Esophagus squamous epithelium (tissue), 5 donors: ENCODE measurements around the gene ADAMTSL3. TPM values are rescaled to one million over a fixed set of nuclear protein-coding genes. Genes with fewer than 3 reads are reported as not detected.

Experiments
- DNase-seq: peaks from one replicate; lab custom pipeline; 2025; lab: John Stamatoyannopoulos, UW
- H3K27ac ChIP-seq, 4 donors: fragments of 200-600 bp; sonication (generic); one replicate each; pipeline ENCODE4 v1.5.1; 2016 to 2019; ENCODE audit warnings: mild to moderate bottlenecking in 1 of 4
- H3K27me3 ChIP-seq, 4 donors: fragments of 200-600 bp; sonication (generic); 1 replicate in 3 of 4; 2 replicates in 1 of 4; pipeline versions ENCODE4 v1.5.1 to v1.6.0; 2017 to 2021; ENCODE audit warnings: antibody characterized with exemption in 1 of 4
- H3K36me3 ChIP-seq, 3 donors: fragments of 200-600 bp; sonication (generic); one replicate each; pipeline ENCODE4 v1.5.1; 2016 to 2019
- H3K4me1 ChIP-seq, 3 donors: fragments of 200-600 bp; sonication (generic); one replicate each; pipeline ENCODE4 v1.5.1; 2017 to 2019
- H3K4me3 ChIP-seq, 4 donors: fragments of 200-600 bp; sonication (generic); 1 replicate in 3 of 4; 2 replicates in 1 of 4; pipeline ENCODE4 v1.5.1; 2016 to 2019; ENCODE audit warnings: mild to moderate bottlenecking in 2 of 4, moderate library complexity in 1 of 4
- H3K9me3 ChIP-seq, 3 donors: fragments of 200-600 bp; sonication (generic); one replicate each; pipeline ENCODE4 v1.5.1; 2016 to 2019
- CTCF ChIP-seq, 6 experiments: fragments of 450-650 bp in 4 of 6; fragments of 200-600 bp in 2 of 6; sonication (generic) in 2 of 6; IDR thresholded peaks; one replicate each; pipeline ENCODE4 v1.5.1; 2016 to 2019; ENCODE audit warnings: antibody characterized with exemption in 6 of 6, mild to moderate bottlenecking in 4 of 6, moderate library complexity in 4 of 6
- POLR2A ChIP-seq, 4 donors: fragments of 450-650 bp; IDR thresholded peaks; one replicate each; pipeline ENCODE4 v1.6.1; 2017; ENCODE audit warnings: antibody characterized with exemption in 4 of 4, mild to moderate bottlenecking in 4 of 4, moderate library complexity in 3 of 4
- WGBS, 2 donors: methylation state at CpG; one replicate each; pipeline ENCODE4 v1.1.5; 2018; 5-methylcytosine and 5-hydroxymethylcytosine counted together
- intact Hi-C: fragments of 100-400 bp; cut with DNase I; formaldehyde crosslinking; loops from one replicate; pipeline ENCODE4 v1.15.0; 2022
- total RNA-seq, 4 donors: library from RNA; depleted of rRNA; stranded (reverse); fragments of >200 nt; gene quantifications; one replicate each; pipeline ENCODE4 v1.1.0, GENCODE V29; 2016
- donor health status: DM: yes; HTN: yes; CAD: no.

The ADAMTSL3 gene
- total RNA-seq, 4 donors from 2014 or later, result 0.11 to 3.2 (median 0.79) TPM

GRCh38 chr15:83929619-83930018 lies 275.7 kb downstream of the ADAMTSL3 start:
- no peaks in the 10 kb centered on the region for H3K27me3 ChIP-seq
- intact Hi-C loops, result no loop called here
- H3K9me3 ChIP-seq, result peaks cover 0 to 8% (median 0%) of the 10 kb centered on the region in 3 donors
- TF ChIP-seq CTCF (IDR thresholded peaks at IDR 0.05) (no peak), POLR2A (IDR thresholded peaks at IDR 0.05) (no peak)
- H3K27ac ChIP-seq, result no peak overlapping the region
- WGBS, 2 donors, result 93 to 100% methylated on average over 1 of the region's 1 CpG
- no peak overlapping the region for H3K4me3 ChIP-seq
- no peaks in the 10 kb centered on the region for H3K36me3 ChIP-seq
- H3K4me1 ChIP-seq, result no peaks in the 10 kb centered on the region
- DNase-seq, result no peak

GRCh38 chr15:83930392-83931212 lies 276.7 kb downstream of the ADAMTSL3 start:
- Histone ChIP-seq H3K4me3 (no peak overlapping the region), H3K9me3 (peaks cover 0 to 8% (median 0%) of the 10 kb centered on the region in 3 donors), H3K27me3 (no peaks in the 10 kb centered on the region), H3K27ac (no peak overlapping the region), H3K4me1 (no peaks in the 10 kb centered on the region), H3K36me3 (no peaks in the 10 kb centered on the region)
- intact Hi-C loops, result no loop called here
- TF ChIP-seq POLR2A (IDR thresholded peaks at IDR 0.05) (no peak), CTCF (IDR thresholded peaks at IDR 0.05) (no peak)
- no peak for DNase-seq

- intact Hi-C loops, result no loop called here
- WGBS, 2 donors, result 82 to 83% methylated on average over 1 of the region's 1 CpG
- TF ChIP-seq CTCF (IDR thresholded peaks at IDR 0.05) (no peak), POLR2A (IDR thresholded peaks at IDR 0.05) (no peak)
- Histone ChIP-seq H3K4me3 (no peak overlapping the region), H3K36me3 (no peaks in the 10 kb centered on the region), H3K27me3 (no peaks in the 10 kb centered on the region), H3K27ac (no peak overlapping the region), H3K9me3 (peaks cover 0 to 8% (median 0%) of the 10 kb centered on the region in 3 donors), H3K4me1 (no peaks in the 10 kb centered on the region)
- DNase-seq, result no peak
These were observed 281.9 kb downstream of the ADAMTSL3 start for GRCh38 chr15:83935774-83936173.

- no peak overlapping the region for H3K27ac ChIP-seq
These were observed 286.2 kb downstream of the ADAMTSL3 start for GRCh38 chr15:83940136-83940535.

More at GRCh38 chr15:83940136-83940535, 286.2 kb downstream of the ADAMTSL3 start:
- TF ChIP-seq POLR2A (IDR thresholded peaks at IDR 0.05), result no peak
- no peak for TF ChIP-seq CTCF (IDR thresholded peaks at IDR 0.05)
- no peaks in the 10 kb centered on the region for H3K36me3 ChIP-seq
- 63 to 92% methylated on average over 4 of the region's 4 CpGs for WGBS, 2 donors
- intact Hi-C loops, result no loop called here
- DNase-seq, result no peak
- H3K4me1 ChIP-seq, result no peaks in the 10 kb centered on the region
- H3K27me3 ChIP-seq, result no peaks in the 10 kb centered on the region
- H3K9me3 ChIP-seq, result no peaks in the 10 kb centered on the region
- H3K4me3 ChIP-seq, result no peak overlapping the region
